Adrenal gland (tissue), 12 donors: ENCODE results near the gene PANK3. TPM values are rescaled to one million over a fixed set of nuclear protein-coding genes. Genes with fewer than 3 reads are reported as not detected.

Experiments used
- DNase-seq, 7 donors: peaks; one replicate each; pipeline ENCODE4 v3.0.0-alpha.2; 2019 to 2020
- H3K27ac ChIP-seq, 5 donors: fragments of 200-600 bp; sonication (generic) in 4 of 5; 1 replicate in 3 of 5; 2 replicates in 2 of 5; pipeline versions ENCODE4 v1.5.1 to v1.8.0; 2016 to 2020; ENCODE audit warnings: mild to moderate bottlenecking in 1 of 5
- H3K27me3 ChIP-seq: fragments of 200-600 bp; 2 replicates; pipeline ENCODE4 v1.8.0; 2021
- H3K36me3 ChIP-seq, 2 donors: fragments of 200-600 bp; replicated peaks in 1 of 2; 1 replicate in 1 of 2; 2 replicates in 1 of 2; pipeline versions ENCODE4 v1.5.1 to v1.8.0; 2018 to 2022
- H3K4me1 ChIP-seq, 2 donors: fragments of 200-600 bp; replicated peaks in 1 of 2; 1 replicate in 1 of 2; 2 replicates in 1 of 2; pipeline versions ENCODE4 v1.5.1 to v1.8.0; 2018 to 2021
- H3K4me3 ChIP-seq, 4 donors: fragments of 200-600 bp; sonication (generic) in 3 of 4; one replicate each; pipeline ENCODE4 v1.5.1; 2016 to 2018
- H3K9me3 ChIP-seq, 3 donors: fragments of 200-600 bp; sonication (generic) in 1 of 3; replicated peaks in 1 of 3; 1 replicate in 2 of 3; 2 replicates in 1 of 3; pipeline versions ENCODE4 v1.5.1 to v1.8.0; 2016 to 2021
- CTCF ChIP-seq, 6 experiments: fragments of 450-650 bp in 4 of 6; fragments of 200-600 bp in 2 of 6; sonication (generic) in 1 of 6; IDR thresholded peaks; 1 replicate in 5 of 6; 2 replicates in 1 of 6; pipeline versions ENCODE4 v1.5.1 to v1.8.0; 2016 to 2021; ENCODE audit warnings: antibody characterized with exemption in 6 of 6, mild to moderate bottlenecking in 2 of 6, moderate library complexity in 1 of 6
- POLR2A ChIP-seq, 2 donors: fragments of 450-650 bp; IDR thresholded peaks; one replicate each; pipeline ENCODE4 v1.6.1; 2017; ENCODE audit warnings: antibody characterized with exemption in 2 of 2, mild to moderate bottlenecking in 2 of 2, moderate library complexity in 1 of 2
- WGBS, 4 donors: extraction: QIAGEN DNeasy Blood & Tissue Kit in 2 of 4; methylation state at CpG; one replicate each; pipeline versions ENCODE4 v1.1.5 to v1.1.7; 2013 to 2017; 5-methylcytosine and 5-hydroxymethylcytosine counted together
- intact Hi-C, 2 donors: fragments of 100-400 bp; cut with DNase I; formaldehyde crosslinking; loops; one replicate each; pipeline versions ENCODE4 v1.14.1 to v1.15.0; 2022 to 2023
- microRNA-seq, 3 donors: library from miRNA; unstranded; fragments of <30 nt; microRNA quantifications; one replicate each; pipeline ENCODE4, GENCODE V29; 2017 to 2020
- polyA plus RNA-seq, 3 donors: library from polyadenylated mRNA; stranded (reverse); fragments of 200-250 nt in 2 of 3; fragments of 350-450 nt in 1 of 3; fragmentation: Illumina TruSeq in 1 of 3; extraction: RNeasy Lipid Tissue Mini Kit (QIAGEN cat#74804) in 1 of 3; gene quantifications; one replicate each; pipeline ENCODE4 v1.2.3, GENCODE V29; 2013 to 2014
- small RNA-seq, 2 donors: library from RNA; depleted of rRNA; stranded (forward); fragments of <200 nt; gene quantifications; one replicate each; pipeline ENCODE3, GENCODE V24; 2016
- total RNA-seq, 9 donors: library from RNA; depleted of rRNA in 4 of 9; stranded (reverse); fragments of >200 nt in 4 of 9; fragments of 120-200 nt in 1 of 9; fragmentation: NEBNext Ultra II Directional in 1 of 9; extraction: Animal tissue kit (Norgen Biotek cat#: 25700) in 1 of 9; gene quantifications; one replicate each; pipeline versions ENCODE4 v1.1.0 to v1.2.4, GENCODE V29; 2013 to 2023
- donor health status: healthy with polysubstance abuse.
- donor health status: Bipolar disorder and iron deficiency.
- donor health status: DM: yes; HTN: yes; CAD: no.
- donor health status: DM: no; HTN: no; CAD: no.
- donor health status: DM: no; HTN: no; CAD: no.
- donor health status: DM: yes; HTN: yes; CAD: no.

The PANK3 gene
- total and polyA plus RNA-seq, 12 donors: 5.2 to 130 (median 58.4) TPM

DNA sequence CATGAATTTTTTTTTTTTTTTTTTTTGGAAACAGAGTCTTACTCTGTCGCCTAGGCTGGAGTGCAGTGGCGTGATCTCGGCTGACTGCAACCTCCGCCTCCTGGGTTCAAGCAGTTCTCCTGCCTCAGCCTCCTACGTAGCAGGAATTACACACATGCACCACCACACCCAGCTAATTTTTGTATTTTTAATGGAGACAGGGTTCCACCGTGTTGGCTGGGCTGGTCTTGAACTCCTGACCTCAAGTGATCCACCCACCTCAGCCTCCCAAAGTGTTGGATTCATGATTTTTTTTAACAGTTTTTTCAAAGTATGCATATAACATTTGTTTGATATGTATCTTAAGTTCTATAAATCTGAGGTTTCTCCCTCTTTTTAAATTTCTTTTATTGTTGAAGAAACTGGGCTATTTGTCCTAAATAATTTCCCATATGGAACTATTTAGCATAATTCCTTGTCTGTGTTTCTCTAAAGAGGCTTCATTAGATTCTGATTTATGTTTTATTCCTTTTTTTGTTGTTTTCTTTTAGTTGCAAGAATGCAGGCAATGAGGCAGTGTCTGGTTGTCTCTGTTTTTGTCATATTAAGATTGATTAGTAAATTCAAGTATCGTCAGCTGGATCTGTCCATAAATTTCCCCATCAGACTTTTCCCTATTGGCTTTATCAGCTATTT lies 76.5 kb downstream of the PANK3 start:
- no peak for DNase-seq
- TF ChIP-seq POLR2A (IDR thresholded peaks at IDR 0.05) (no peak), CTCF (IDR thresholded peaks at IDR 0.05) (no peak)
- WGBS, 4 donors: 84 to 93% (median 86%) methylated on average over 7 of the region's 7 CpGs
- no peaks in the 10 kb centered on the region for H3K9me3 ChIP-seq
- H3K27ac ChIP-seq: no peak overlapping the region
- H3K27me3 ChIP-seq: no peaks in the 10 kb centered on the region
- no peak overlapping the region for H3K4me3 ChIP-seq
- H3K4me1 ChIP-seq: no peaks in the 10 kb centered on the region
- H3K36me3 ChIP-seq: peaks cover 0 to 79% of the 10 kb centered on the region in 2 donors
- intact Hi-C loops: no loop called here

Small RNA genes within 50 kb of the gene (microRNA-seq; reads per million reads assigned to microRNA genes)
- 0 reads per million in 3 donors for gene MIR103A1
- gene MIR103B1: 0 reads per million in 3 donors

Small RNA genes within 50 kb of the gene (small RNA-seq; reads per million reads assigned to genes)
- gene MIR103A1: 0.47 to 0.92 reads per million in 2 donors

Other genes starting within 250 kb of the PANK3 start
- 100 to 1,000 TPM in 1 of 9 donors, 10 to 100 TPM in 8; 40.3 to 114 (median 66.1) TPM for gene RARS1, start 92.9 kb downstream of the PANK3 start, total RNA-seq
- 10 to 100 TPM; 36.6 to 82.3 (median 38.0) TPM for gene RARS1, start 92.9 kb downstream of the PANK3 start, polyA plus RNA-seq
- gene FBLL1, start 50.1 kb downstream of the PANK3 start, total RNA-seq: 1 to 10 TPM in 4 of 9 donors, under 1 TPM in 4, not detected in 1; 0.31 to 4.3 (median 0.93) TPM
- 1 to 10 TPM in 2 of 3 donors, under 1 TPM in 1; 0.40 to 3.1 (median 2.1) TPM for gene FBLL1, start 50.1 kb downstream of the PANK3 start, polyA plus RNA-seq